GM19468 (cell line): ENCODE measurements around the gene ASXL1.

Experiments used
- ATAC-seq: cut with Tn5 transposase; IDR thresholded peaks from one replicate; pipeline ENCODE4 v1.9.1; 2021; ENCODE audit warnings: mild to moderate bottlenecking, moderate library complexity, moderate number of reproducible peaks; ENCODE audit not compliant: unreplicated experiment; ENCODE audit errors: extremely low read depth

The ASXL1 gene

GRCh38 chr20:32474967-32475811 is 117.1 kb downstream of the ASXL1 start:
- ATAC-seq, result no peak

DNA sequence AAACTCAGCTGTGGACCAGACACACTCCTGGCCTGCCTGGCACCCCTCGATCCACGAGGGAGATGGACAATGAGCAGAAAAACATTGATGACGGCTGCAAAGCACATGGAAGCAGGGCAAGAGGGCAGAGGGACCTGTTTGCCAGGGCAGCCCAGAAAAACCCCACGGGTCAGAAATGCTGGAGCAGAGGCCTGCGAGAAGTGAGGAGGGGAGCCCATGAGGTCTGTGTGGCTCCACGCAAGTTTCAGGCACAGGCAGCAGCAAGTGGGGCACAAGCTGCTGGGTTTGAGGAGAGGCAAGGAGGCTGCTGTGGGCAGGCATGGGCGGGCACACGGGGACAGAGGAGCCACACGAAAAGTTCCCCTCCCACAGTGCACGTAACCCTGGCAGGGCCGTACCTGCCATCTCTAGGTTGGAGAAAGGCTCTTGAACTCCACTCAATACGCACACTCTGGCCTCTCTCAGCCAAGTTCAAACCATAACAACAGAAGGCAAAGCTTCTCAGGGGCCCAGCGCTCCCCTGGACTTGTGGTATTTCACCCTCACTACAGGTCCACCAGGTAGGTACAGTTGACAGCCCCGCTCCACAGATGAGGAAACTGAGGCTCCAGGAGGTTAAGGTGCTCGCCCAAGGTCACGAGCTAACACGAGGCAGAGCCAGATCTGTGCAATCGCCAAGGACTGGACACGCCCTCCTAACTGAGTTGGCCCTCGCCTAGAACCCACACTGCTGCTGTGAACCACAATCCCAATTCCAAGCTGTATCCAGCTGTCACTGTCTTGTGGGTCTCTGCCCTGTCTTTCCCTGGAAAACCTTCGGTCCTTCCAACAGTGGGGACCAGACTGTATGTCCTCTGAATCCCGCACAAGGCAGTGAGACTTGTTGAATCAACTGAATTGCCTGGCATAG is 118.8 kb downstream of the ASXL1 start:
- no peak for ATAC-seq

DNA sequence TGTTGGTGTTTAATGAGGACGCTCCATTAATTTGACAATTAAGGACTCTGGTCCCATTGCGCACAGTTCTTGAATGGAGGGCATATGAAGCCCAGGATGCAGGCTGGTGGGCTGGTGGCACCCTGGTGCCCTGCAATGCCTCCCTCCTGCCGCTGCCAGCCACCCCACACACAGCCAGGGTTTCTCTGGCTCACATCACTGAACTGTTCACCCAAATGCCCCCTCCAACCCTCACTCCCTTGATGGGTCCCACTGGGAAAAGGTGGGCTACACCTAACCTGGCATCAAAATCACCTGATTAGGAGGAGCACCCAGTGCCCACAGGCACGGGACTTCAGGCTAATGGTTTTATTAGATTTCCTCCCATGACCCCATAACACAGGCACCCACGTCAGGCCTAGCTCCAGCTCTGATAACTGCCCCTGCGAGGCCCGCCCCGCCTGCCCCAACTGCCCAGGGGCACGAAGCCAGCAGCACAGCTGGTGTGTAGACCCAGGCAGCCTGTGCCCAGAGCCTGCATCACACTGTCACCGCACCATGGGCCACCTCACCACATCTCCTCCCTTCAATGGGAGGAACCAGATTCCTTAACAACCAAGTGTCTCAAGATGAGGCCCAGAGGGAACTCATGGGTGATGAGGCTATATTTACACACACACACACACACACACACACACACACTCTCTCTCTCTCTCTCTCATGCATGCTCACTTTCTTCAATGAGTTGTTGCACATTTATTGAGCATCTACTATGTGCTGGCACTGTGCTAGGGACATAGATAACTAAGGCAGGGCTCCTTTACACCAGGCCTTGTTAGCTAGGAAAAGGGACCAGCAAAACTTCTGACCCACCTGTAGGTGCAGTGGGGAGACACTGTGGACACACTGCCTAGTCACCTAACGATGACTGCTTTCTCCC is 119.7 kb downstream of the ASXL1 start:
- ATAC-seq, result no peak

DNA sequence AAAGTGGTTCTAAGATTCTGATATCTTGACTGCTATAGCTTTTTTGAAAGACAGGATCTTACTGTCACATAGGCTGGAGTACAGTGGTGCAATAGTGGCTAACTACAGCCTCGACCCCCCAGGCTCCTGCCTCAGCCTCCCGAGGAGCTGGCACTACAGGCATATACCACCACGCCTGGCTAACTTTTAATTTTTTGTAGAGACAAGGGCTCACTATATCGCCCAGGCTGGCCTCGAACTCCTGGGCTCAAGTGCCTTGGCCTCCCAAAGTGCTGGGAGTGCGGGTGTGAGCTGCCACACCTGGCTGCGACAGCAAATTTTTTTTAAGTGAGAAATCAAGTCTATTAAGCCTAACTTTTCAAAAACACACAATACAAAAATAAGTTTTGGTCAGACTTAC is 120.4 kb downstream of the ASXL1 start:
- no peak for ATAC-seq

- ATAC-seq, result no peak
These were observed 120.9 kb downstream of the ASXL1 start for GRCh38 chr20:32479012-32479411.

DNA sequence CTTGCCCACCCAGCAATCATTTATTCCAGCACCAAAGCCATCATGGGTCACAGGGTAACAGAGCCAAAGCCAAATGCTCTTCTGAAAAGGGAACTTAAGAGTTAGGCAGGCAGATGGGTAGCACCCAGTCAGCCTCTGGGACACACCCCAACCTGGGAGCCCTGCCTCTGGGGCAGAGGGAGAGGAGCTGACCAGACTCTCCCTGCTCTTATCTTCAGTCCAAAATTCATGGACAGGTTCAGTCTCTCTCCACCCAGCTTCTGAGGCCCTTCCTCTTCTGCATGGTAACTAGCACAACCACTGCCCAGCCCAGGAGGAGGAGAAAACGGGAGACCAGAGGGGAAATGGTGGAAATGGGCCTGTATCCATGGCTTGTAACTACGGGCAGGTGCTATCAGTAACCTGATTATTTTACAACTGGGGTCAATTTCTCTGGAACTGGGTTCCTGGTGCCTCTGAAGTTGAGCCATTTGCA is 121.6 kb downstream of the ASXL1 start:
- ATAC-seq, result no peak

GRCh38 chr20:32480371-32481241 is 122.5 kb downstream of the ASXL1 start:
- no peak for ATAC-seq

GRCh38 chr20:32481311-32482142 is 123.4 kb downstream of the ASXL1 start:
- no peak for ATAC-seq

DNA sequence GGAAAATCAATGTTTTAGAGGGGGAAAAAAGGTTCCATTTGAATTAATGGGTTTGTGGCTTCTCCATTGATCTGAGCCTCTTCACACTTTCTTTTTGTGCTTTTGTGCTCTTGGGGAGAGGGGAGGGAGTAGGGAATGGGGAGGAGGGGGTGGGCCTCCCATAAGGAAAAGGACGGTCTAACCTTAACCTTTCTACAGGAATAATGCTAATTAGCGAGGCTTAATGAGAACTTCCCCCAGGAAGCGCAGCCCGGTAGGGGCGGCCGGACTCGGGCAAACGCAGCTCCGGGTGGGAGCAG is 124.0 kb downstream of the ASXL1 start:
- no peak for ATAC-seq

- ATAC-seq, result no peak
These were observed 124.5 kb downstream of the ASXL1 start for GRCh38 chr20:32482442-32483261.

DNA sequence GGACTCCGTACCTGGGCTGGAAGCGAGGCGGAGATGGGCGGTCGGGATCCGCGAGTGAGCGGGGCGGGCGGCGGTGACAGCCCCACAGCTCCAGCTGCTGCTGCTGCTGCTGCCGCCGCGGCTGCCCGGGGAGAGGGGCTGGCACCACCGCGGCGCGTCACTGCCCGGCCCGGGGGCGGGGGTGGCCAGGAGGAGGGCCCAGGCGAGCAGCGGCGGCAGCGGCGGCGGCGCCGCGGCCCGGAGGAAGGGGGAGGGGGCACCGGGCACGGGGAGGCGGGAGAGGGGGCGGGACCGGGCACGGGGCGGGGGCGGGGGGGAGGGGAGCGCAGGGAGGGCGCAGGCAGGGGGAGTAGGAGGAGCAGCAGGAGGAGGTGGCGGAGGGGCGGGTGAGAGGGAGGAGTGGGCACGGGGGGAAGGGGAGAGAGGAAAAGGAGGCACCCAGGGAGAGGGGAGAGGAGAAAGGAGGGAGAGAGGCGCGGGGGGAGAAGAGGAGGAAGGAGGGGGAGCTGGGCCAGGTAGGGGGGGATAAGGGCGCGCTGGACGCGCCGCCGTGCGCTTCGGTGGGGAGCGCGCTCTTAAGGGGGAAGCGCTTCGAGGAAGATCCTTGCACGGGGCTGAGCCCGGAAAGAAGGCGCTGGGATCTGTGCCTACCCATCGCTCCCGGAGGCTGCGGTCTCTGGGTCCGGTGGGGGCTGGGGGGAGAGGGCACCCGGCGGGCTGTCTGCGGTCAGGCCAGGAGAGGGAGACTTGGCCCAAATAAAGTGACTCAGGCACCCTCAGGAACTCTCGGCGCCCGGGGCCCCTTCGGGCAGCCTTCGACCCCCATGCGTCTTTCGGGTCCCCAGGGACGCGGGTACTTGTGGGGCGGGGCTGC is 125.5 kb downstream of the ASXL1 start:
- ATAC-seq, result no peak

GRCh38 chr20:32484225-32484957 is 126.3 kb downstream of the ASXL1 start:
- ATAC-seq, result no peak

GRCh38 chr20:32484958-32485769 is 127.0 kb downstream of the ASXL1 start:
- no peak for ATAC-seq

GRCh38 chr20:32485770-32486478 is 127.8 kb downstream of the ASXL1 start:
- ATAC-seq, result no peak

GRCh38 chr20:32487381-32487780 is 129.2 kb downstream of the ASXL1 start:
- no peak for ATAC-seq
